Stimulated activated CD4-positive, alpha-beta T cell treated with anti-CD3 and anti-CD28 coated beads, Interleukin-2, amount 100 ng/mL, for 24 hours (primary cell): ENCODE measurements around the gene KMT5B.

Experiments used
- DNase-seq, 2 donors: peaks; one replicate each; pipeline ENCODE4 v3.0.0-alpha.2; 2020

KMT5B gene

DNA sequence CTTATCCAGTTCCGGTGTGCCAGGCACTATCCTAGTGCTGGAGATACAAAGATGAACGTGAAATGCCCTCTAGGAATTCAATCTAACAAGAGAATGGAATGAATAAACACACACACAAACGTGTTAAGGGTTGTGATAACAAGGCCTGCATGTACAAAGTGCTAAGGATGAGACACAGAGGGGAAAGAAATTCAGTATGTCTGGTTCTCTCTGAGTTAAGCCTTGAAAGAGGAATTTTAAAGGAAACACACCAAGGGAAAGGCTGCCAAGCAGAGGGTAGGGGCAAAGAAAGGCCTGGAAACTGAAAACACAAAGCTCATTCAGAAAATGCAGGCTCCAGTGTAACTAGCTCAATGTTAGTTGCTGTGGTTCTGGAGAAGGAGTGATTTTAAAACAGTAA lies 96.1 kb downstream of the KMT5B start:
- no peak for DNase-seq

DNA sequence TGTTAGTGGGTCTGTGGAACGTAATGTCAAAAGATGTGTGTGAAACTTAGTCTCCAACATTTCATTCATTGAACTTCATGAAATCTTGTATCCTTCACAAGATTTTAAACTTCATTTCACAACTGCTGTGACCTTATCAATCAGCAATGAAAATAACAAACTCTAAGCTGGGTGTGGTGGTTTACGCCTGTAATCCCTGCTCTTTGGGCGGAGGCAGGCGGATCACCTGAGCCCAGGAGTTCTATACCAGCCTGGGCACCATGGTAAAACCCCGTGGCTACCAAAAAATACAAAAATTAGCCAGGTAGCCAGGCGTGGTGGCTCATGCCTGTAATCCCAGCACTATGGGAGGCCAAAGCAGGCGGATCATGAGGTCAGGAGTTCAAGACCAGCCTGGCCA lies 97.0 kb downstream of the KMT5B start:
- DNase-seq = no peak

DNA sequence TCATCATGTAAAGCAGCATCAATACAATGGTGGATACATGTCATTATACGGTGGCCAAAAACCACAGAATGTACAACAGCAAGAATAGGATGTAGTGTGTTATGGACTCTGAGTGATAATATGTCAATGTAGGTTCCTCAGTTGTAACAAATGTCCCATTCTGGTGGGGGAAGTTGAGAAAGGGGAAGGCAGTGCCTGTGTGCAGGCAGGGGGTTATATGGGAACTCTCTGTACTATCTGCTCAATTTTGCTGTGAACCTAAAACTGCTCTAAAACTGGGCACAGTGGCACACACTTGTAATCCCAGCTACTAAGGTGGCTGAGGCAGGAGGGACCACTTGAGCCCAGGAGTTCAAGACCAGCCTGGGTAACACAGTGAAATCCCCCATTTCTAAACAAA lies 97.8 kb downstream of the KMT5B start:
- no peak for DNase-seq

DNA sequence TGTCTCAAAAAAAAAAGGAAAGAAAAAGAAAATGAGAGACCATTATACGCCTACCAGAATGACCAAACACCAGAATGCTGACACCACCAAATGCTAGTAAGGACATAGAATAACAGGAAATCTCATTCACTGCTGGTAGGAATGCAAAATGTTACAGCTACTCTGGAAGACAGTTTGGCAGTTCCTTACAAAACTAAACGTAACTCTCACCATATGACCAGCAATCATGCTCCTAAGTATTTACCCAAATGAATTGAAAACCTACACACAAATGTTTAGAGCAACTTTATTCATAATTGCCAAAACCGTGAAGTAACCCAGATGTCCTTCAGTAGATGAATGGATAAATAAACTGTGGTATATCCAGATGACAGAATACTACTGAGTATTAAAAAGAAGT lies 99.1 kb downstream of the KMT5B start:
- DNase-seq = no peak

DNA sequence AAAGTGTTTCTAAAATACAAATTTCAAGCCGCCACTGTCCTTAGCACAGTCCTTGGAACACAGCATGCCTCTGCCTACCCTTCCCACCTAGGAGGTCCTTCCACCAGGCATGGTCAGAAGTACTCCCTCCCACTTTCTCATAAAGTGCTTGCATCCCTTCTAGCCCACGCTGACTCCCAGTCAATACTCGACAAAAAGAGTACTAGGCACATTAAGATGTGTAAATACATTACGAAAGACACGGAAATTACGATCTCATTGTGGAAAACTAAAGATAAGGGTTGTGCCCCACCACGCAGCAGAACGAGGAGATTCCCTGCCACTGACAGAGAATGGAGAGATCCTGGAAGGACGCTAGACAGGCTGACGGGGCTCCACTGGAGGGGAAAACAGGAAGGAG lies 105.4 kb downstream of the KMT5B start:
- DNase-seq = no peak

DNA sequence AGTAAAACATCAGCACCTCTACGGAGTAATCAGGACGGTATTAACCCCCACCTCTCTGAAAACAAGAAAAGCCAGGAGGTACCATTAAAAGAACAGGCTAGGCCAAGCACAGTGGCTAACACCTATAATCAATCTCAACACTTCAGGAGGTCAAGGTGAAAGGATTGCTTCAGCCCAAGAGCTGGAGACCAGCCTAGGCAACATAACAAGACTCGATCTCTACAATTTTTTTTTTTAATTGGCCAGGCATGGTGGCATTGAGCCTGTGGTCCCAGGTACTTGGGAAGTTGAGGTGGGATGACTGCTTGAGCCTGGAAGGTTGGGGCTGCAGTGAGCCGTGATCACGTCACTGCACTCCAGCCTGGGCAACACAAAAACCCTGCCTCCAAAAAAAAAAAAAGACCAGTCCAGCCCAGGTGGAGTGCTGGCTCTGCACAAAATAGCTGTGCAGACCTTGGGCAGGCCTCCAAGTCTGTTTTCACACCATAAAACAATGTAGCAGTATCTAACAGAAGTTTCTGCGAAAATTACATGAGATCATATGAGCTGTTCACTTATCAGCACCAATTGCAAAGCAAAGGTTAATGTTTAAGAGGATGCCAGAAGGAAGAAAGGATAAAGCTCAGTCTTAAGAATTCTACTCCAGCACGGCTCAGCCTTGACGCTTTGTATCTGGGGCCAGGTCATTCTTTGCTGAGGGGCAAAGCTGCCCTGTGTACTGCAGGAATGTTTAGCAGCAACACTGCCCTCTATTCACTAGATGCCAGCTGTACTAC lies 106.7 kb downstream of the KMT5B start:
- DNase-seq = no peak
